ENCODE measurements around the gene GRIK2.

GRIK2 gene

DNA sequence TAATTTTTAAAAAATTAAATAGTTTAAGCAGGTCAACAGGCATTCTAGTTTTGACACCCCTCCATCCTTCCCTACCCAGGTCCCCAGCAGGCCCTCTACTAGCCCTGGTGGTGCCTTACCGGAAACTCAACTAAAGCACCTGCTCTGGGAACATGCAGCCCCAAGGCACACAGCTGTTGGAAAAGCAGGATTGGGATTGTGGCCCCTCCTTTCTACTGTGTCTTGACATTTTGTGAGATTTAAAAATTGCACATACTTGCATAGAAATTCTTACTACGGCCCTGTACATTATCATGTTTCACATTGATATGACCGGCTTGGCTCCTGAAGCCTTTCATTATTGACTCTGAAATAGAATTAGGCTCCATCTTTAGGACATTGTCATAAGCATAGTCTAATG is 423.2 kb downstream of the GRIK2 start:
- DNase-seq = no peak

- peak; percentile 16 for DNase-seq
These were observed 424.5 kb downstream of the GRIK2 start for GRCh38 chr6:101818051-101818450.

- DNase-seq = no peak
These were observed 431.2 kb downstream of the GRIK2 start for GRCh38 chr6:101824551-101825345.

GRCh38 chr6:101826269-101826668 is 432.8 kb downstream of the GRIK2 start:
- DNase-seq = no peak

DNA sequence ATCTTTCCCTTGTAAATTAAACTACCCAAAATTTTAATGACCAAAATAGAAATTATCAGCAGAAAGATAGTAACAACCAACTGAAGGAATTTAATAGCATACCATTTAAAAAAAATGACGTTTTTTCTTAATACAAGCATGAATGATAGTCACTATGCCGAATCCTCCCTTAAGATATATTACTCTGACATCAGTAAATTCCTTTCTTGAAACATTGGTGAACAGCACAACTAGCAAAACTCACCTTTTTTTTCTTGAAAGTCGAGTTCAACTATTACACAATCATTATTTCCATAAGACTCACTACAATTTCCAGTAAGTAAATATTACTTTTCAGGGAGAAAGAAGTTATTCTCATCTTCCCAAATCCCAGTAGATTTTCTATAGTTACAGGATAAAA is 433.2 kb downstream of the GRIK2 start:
- no peak for DNase-seq

DNA sequence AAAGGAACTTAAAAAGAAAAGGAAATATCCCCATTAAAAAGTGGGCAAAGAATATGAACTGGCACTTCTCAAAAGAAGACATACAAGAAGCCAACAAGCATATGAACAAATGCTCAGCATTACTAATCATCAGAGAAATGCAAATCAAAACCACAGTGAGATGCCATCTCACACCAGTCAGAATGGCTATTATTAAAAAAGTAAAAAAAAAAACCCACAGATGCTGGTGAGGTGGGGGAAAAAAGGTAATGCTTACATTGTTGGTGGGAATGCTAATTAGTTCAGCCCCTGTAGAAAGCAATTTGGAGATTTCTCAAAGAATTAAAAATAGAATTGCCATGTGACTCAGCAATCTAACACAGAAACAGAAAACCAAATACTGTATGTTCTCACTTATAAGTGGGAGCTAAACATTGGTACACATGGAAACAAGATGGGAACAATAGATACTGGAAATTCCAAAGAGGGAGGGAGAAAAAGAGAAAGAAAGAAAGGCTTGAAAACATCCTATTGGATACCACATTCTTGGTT is 437.1 kb downstream of the GRIK2 start:
- no peak for DNase-seq

DNA sequence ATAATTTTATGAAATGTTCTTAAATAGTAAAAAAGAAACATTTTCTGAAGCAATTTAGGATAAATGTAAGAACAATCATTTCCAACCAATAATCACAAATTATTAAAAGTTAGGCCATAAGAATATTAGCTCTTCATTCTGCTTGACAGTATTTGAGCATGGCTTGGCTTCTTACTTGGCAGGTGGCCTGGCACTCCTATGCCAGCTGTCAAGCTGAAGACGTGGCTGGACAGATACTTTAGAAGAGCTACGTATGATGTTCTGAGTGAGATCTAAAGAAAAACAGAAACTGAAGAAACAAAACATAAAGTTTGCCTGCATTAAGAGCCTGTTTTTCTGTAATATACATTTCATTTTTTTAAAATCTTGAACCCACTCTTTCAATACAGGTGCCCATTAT is 438.9 kb downstream of the GRIK2 start:
- no peak for DNase-seq

- DNase-seq = no peak
These were observed 446.6 kb downstream of the GRIK2 start for GRCh38 chr6:101840100-101840499.

GRCh38 chr6:101845172-101845571 is 451.7 kb downstream of the GRIK2 start:
- no peak for DNase-seq

GRCh38 chr6:101845621-101846020 is 452.1 kb downstream of the GRIK2 start:
- no peak for DNase-seq

- no peak for DNase-seq
These were observed 454.2 kb downstream of the GRIK2 start for GRCh38 chr6:101847690-101848089.

DNA sequence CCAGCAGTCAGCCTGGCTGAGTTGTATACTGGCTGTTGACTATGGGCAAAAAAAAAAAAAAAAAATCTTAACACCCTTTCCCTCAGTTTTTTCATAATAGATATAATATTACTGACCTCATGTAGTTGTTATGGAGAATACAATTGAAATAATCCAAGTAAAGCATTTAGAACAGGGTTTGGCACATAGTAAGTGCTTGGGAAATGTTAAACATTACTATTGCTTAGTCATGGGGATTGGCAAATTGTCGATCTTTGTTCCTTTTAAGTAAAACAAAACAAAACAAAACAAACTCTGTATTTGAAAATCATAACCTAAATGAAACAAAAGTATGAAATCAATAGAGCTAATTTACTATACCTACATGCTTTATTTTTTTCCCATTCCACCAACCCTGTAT is 458.4 kb downstream of the GRIK2 start:
- DNase-seq = no peak

GRCh38 chr6:101853231-101854085 is 459.9 kb downstream of the GRIK2 start:
- DNase-seq = no peak

GRCh38 chr6:101876431-101876830 is 482.9 kb downstream of the GRIK2 start:
- peak; percentile 85 for DNase-seq

DNA sequence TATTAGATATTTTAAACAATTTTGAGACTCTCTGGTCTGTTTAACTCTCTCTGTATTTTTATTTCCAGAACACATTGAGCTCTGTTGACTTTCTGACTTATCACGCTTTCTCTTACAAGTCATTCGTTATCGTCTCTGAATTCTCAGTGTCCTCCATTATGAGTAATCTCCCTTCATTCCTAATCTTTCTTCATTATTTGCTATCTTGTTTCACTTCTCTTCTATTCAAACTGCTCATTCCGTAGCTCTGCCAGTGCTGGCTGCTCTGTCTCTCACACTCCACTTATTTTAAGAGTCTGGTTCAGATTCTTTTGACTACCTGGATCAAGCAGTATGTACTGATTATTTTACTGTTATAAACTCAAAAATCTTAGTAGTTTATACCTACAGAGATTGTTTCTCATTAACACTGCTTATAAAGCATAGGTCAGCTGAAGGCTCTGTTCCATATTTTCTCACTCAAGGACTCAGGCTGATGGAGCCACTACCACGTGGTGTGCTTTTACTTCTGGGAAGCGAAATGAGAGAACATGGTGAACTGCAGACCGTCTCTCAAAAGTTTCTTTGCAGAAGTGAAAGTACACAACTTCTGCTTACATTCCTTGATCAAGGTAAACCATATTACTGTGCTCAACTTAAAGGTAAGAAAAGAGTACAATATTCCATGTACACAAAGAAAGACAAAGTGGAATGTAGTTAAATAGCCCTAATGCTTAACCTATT is 485.2 kb downstream of the GRIK2 start:
- no peak for DNase-seq

- no peak for DNase-seq
These were observed 486.3 kb downstream of the GRIK2 start for GRCh38 chr6:101879782-101880181.

DNA sequence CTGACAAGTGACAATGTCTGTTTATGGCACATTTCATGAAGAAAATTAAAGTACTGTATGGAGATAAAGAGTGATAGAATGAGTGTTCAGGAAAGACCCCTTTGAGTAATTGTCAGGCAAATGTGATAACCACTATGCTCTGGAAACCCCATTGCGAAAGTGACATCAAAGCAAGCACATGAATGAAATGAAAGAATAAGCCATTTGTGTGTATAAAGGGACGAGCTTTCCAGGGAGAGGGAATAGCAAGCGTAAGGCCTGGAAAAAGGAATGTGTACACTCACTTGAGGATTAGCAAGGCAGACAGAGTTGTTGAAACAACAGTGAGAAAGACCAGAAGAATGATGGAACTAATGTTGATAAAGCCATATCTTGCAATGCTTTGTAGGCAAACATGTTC is 490.0 kb downstream of the GRIK2 start:
- no peak for DNase-seq

- DNase-seq = no peak
These were observed 494.0 kb downstream of the GRIK2 start for GRCh38 chr6:101887532-101887931.

- DNase-seq = no peak
These were observed 514.1 kb downstream of the GRIK2 start for GRCh38 chr6:101907356-101908217.

DNA sequence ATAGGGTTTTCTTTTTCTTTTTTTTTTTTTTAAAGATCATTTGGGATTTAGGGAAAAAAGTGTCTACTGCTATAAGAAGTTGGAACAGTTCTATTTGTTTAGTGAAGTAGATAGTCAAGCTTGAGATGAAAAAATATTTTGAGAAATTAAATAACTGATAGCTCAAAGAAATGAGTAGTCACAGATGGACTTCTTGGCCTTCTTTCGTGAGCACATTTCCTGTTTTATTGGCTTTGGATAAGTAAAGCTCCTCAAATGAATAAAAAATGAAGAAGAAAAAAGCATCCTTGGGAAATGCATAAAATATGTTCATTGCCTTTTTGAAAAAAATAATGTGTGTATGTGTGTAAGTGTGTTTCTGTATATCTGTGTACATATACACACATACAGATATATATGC is 515.9 kb downstream of the GRIK2 start:
- no peak for DNase-seq

DNA sequence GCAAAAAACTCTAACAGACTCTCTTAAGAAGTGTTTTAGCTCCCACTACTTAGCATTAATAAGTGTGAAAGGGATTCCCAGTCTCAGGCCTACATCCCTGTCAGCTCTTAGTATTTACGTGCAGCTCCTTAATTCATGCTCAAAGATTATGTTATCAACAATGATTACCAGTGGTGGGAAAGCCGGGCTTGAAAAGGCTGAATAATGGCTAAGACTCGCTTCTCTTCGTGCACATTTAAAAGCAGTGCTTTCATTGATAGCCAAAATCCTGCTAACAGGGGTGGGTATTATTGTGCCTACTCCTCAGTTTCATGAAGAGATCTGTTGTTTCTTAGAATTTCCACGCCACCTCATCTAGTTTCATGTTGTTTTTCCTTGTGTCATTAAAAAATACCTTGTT is 518.8 kb downstream of the GRIK2 start:
- no peak for DNase-seq

DNA sequence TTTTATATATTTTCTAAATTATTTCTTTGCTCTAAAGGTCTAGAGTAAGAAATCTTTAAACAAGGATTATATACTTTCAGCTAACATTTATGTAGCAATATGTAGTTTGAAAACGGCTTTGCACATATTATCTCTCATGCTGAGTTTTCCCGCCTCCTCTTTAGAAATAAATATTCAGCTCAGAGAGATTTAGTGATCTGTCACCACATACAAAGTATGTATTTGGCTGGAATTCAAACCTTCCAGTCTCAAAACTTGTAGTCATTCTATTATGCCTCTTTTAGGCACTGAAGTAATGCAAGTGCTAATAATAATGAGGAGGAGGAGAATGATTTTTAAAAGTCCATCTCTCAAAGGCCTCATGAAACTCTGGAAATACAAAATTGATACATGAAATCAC is 525.0 kb downstream of the GRIK2 start:
- no peak for DNase-seq

Data from NCI-H345 (cell line).